ENCODE measurements around the gene POT1. TPM values are rescaled to one million over a fixed set of nuclear protein-coding genes. Genes with fewer than 3 reads are reported as not detected.
A peak's percentile ranks its signal among the peaks of the same experiment; 100 is the strongest.

POT1 gene
- total and polyA plus RNA-seq, 2 donors (not counting 3 experiments of a cell fraction or from before 2014, with no cell fraction given): 11.1 to 22.4 TPM

- DNase-seq (ENCODE audit: low read depth, low spot score) (peak; percentile 23), FAIRE-seq (no peak)
- Histone ChIP-seq H2AFZ (ENCODE audit: low read depth, low read length) (no peak overlapping the region), H3K36me3 (ENCODE audit: control insufficient read depth in 2 of 2, extremely low read depth in 1 of 2, insufficient read depth in 2 of 2, low read length in 2 of 2) (no peaks in the 10 kb centered on the region), H3K27ac (ENCODE audit: insufficient read depth, low read depth, low read length) (no peak overlapping the region), H3K4me3 (replicated peaks in 1 of 3; ENCODE audit: insufficient read depth in 1 of 3, low read depth in 1 of 3, low read length in 3 of 3) (no peak overlapping the region), H3K4me1 (ENCODE audit: control insufficient read depth, extremely low read depth, insufficient read depth, low read length) (peaks cover 14% of the 10 kb centered on the region), H4K20me1 (replicated peaks; ENCODE audit: control insufficient read depth, extremely low read depth, insufficient read depth, low read length) (no peaks in the 10 kb centered on the region), H3K79me2 (ENCODE audit: control insufficient read depth, insufficient read depth, low read length) (peaks cover 79% of the 10 kb centered on the region), H3K9me3 (replicated peaks; ENCODE audit: control insufficient read depth, insufficient read depth, low read length) (no peaks in the 10 kb centered on the region), H3K4me2 (ENCODE audit: insufficient read depth, low read length) (peak overlapping the region; percentile 36), H3K27me3 (ENCODE audit: control insufficient read depth in 2 of 2, insufficient read depth in 2 of 2, low read length in 2 of 2) (no peaks in the 10 kb centered on the region), H3K9me1 (replicated peaks; ENCODE audit: control insufficient read depth, extremely low read depth, insufficient read depth, low read length) (no peaks in the 10 kb centered on the region), H3K9ac (replicated peaks; ENCODE audit: extremely low read depth, insufficient read depth, low read length) (no peak overlapping the region)
- ChIA-PET POLR2A (no interaction called here), CTCF (no interaction called here)
- TF ChIP-seq POLR2A (IDR thresholded peaks at IDR 0.05; ENCODE audit: low read depth, low read length): no peak
- peak; percentile 38 for TF ChIP-seq FOS (IDR thresholded peaks at IDR 0.05; ENCODE audit: borderline replicate concordance, insufficient read depth, low read length)
- peak; percentile 17 for TF ChIP-seq JUN (IDR thresholded peaks at IDR 0.05; ENCODE audit: borderline replicate concordance, insufficient read depth, insufficient read length, low read depth)
- intact Hi-C loops (cut with micrococcal nuclease): no loop called here
- no TSS peak for BruUV-seq (replicated peaks)
- dilution Hi-C loops (cut with MboI; ENCODE audit: extremely low pct_ligation_motif_present, low sequenced_read_pairs): no loop called here
Observed at GRCh38 chr7:124922200-124922599, 7.4 kb downstream of the POT1 start.

- H3K9me3 ChIP-seq (replicated peaks; ENCODE audit: control insufficient read depth, insufficient read depth, low read length): no peaks in the 10 kb centered on the region
- no peaks in the 10 kb centered on the region for H3K9me1 ChIP-seq (replicated peaks; ENCODE audit: control insufficient read depth, extremely low read depth, insufficient read depth, low read length)
- no peak overlapping the region for H3K4me3 ChIP-seq (replicated peaks in 1 of 3; ENCODE audit: insufficient read depth in 1 of 3, low read depth in 1 of 3, low read length in 3 of 3)
- no peaks in the 10 kb centered on the region for H4K20me1 ChIP-seq (replicated peaks; ENCODE audit: control insufficient read depth, extremely low read depth, insufficient read depth, low read length)
- H3K27me3 ChIP-seq (ENCODE audit: control insufficient read depth in 2 of 2, insufficient read depth in 2 of 2, low read length in 2 of 2): no peaks in the 10 kb centered on the region
- H3K4me2 ChIP-seq (ENCODE audit: insufficient read depth, low read length): no peak overlapping the region
- no TSS peak for BruUV-seq (replicated peaks)
- no peak for DNase-seq (ENCODE audit: low read depth, low spot score)
- H3K9ac ChIP-seq (replicated peaks; ENCODE audit: extremely low read depth, insufficient read depth, low read length): no peak overlapping the region
- H3K27ac ChIP-seq (ENCODE audit: insufficient read depth, low read depth, low read length): no peak overlapping the region
- CTCF ChIA-PET: no interaction called here
- no peak for FAIRE-seq
- TF ChIP-seq POLR2AphosphoS5 (IDR thresholded peaks at IDR 0.05; ENCODE audit: insufficient read depth, low read depth, low read length) (no peak), MYC (IDR thresholded peaks at IDR 0.05; ENCODE audit: low read depth, low read length) (no peak), GATA2 (IDR thresholded peaks at IDR 0.05; ENCODE audit: insufficient read depth, insufficient read length, low read depth, low read length) (no peak), POLR2A (IDR thresholded peaks at IDR 0.05; ENCODE audit: low read depth, low read length) (no peak), CTCF (IDR thresholded peaks at IDR 0.05; ENCODE audit: extremely low read depth in 1 of 2, insufficient read depth in 1 of 2, low read depth in 1 of 2, low read length in 2 of 2) (no peak), MAX (IDR thresholded peaks at IDR 0.05; ENCODE audit: insufficient read depth, insufficient read length) (no peak), FOS (IDR thresholded peaks at IDR 0.05; ENCODE audit: borderline replicate concordance, insufficient read depth, low read length) (no peak), EZH2 (IDR thresholded peaks at IDR 0.05; ENCODE audit: borderline replicate concordance, low read depth, low read length, severe bottlenecking) (no peak), JUN (IDR thresholded peaks at IDR 0.05; ENCODE audit: borderline replicate concordance, insufficient read depth, insufficient read length, low read depth) (no peak)
- intact Hi-C loops (cut with micrococcal nuclease) (no loop called here), dilution Hi-C loops (cut with MboI; ENCODE audit: extremely low pct_ligation_motif_present, low sequenced_read_pairs) (no loop called here)
- H3K4me1 ChIP-seq (ENCODE audit: control insufficient read depth, extremely low read depth, insufficient read depth, low read length): peaks cover 14% of the 10 kb centered on the region
- POLR2A ChIA-PET: no interaction called here
- H3K36me3 ChIP-seq (ENCODE audit: control insufficient read depth in 2 of 2, extremely low read depth in 1 of 2, insufficient read depth in 2 of 2, low read length in 2 of 2): no peaks in the 10 kb centered on the region
- H3K79me2 ChIP-seq (ENCODE audit: control insufficient read depth, insufficient read depth, low read length): peaks cover 68% of the 10 kb centered on the region
- no peak overlapping the region for H2AFZ ChIP-seq (ENCODE audit: low read depth, low read length)
Observed at GRCh38 chr7:124919841-124920240, 9.8 kb downstream of the POT1 start.
